GM19193 (cell line): ENCODE results near the gene WNK1.
A peak's percentile ranks its signal among the peaks of the same experiment; 100 is the strongest.

Source experiments
- POLR2A ChIP-seq: IDR thresholded peaks from 4 replicates; pipeline ENCODE4 v1.6.1; 2011; ENCODE audit not compliant: insufficient read depth, insufficient read length; ENCODE audit errors: extremely low read depth

WNK1 gene

DNA sequence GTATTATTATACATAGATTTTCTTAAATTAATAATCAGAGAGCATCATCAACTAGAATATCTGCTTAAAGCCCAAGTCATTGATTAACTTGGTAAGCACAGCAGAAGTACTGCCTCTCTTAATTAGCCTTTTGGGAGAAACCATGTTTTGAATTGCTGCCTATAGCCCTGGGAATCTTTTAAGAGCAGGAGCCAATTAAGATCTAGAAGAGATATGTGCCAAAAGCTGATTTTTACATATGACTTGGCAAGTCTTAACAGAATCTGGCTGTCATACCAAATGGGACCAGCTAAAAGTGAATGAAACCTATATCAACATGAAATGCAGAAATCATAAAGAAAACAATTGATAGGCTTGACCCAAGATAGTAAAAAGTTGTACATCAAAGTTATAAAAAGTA, 23.2 kb upstream of the WNK1 start:
- no peak for TF ChIP-seq POLR2A

DNA sequence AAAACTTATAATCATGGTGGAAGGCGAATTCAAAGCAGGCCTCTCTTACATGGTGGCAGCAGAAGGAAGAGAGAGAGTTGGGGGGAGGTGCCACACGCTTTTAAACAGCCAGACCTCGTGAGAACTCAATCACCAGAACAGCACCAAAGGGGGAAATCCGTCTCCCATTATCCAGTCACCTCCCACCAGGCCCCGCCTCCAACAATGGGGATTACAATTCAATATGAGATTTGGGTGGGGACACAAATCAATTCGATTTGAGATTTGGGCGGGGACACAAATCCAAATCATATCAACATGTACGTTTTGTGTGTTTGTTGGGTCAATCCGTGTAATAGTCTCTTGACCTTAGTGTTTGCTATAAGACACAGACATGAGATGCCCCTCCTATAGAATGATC, 21.8 kb upstream of the WNK1 start:
- TF ChIP-seq POLR2A: no peak

DNA sequence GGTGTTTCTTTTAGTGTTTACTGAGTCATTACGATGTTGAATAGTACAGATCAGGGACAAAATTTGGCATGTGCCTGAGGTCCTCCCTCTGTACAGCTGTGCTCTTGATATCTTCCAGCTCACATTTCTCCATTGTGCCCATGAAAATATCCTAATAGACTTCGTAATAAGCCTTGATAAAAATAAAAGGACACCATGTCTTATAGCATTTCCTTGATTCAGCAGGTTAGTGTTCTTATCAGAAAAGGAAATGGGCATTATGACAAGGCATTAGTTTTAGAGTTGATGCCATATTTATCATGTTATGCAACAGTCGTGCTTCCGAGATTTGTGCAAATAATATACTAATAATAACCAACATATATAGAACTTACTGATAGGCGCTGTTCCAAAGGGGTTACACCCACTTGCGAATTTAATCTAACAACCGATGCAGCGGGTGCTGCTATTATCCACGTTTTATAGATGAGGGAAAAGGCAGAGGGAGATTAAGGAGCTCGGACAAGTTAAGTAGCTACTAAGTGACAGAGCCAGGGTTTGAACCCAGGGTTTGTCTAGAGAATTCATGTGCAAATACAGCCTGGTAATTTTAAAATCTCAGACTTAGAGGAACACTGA, 15.1 kb upstream of the WNK1 start:
- TF ChIP-seq POLR2A: no peak

DNA sequence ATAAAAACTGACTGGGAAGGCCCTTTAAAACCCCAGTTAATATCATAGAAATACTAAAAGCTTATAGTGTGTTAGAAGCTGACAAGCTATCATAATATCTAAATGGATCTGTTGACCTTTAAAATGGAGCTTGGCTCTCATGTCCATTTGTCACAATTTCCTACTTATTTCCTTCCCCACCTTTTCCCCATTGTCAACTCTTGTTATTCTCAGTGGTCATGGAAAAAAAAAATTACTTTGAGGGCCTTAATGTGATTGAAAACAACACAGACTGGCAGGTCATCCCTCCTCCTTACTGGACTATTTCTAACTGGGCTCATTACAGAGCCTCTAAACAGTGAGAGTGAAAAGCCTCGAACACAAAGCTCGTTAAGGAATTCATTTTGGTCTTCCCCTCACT, 13.7 kb upstream of the WNK1 start:
- TF ChIP-seq POLR2A: no peak

DNA sequence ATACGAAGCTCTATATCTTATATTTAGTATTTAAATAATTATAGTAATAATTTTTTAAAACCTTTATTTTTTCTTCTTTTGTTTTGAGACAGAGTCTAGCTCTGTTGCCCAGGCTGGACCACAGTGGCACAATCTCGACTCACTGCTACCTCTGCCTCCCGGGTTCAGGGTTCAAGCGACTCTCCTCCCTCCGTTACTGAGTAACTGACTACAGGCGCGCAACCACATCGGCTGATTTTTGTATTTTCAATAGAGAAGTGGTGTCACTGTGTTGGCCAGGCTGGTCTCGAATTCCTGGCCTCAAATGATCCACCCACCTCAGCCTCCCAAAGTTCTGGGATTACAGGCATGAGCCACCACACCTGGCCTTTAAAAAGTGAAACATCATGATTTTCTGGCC, 13.0 kb upstream of the WNK1 start:
- TF ChIP-seq POLR2A: no peak

DNA sequence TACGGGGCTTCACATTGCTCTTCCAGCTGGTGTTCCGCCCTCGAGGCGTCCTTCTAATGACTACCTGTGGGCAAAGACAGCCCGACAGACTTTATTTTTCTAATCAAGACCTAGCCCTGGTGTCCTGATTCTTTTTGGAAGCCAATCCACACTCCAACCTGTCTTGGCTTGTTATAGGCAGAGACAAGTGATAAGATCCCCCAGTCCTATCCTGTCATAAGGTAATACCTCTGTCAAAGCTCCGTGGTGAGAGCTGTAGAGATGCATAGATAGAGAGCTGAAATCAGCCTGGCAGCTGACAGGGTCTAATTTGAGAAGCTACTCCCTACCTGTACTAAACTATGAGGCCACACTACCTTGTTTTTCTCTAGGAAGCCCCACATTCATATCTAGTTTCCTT, 11.5 kb upstream of the WNK1 start:
- no peak for TF ChIP-seq POLR2A

DNA sequence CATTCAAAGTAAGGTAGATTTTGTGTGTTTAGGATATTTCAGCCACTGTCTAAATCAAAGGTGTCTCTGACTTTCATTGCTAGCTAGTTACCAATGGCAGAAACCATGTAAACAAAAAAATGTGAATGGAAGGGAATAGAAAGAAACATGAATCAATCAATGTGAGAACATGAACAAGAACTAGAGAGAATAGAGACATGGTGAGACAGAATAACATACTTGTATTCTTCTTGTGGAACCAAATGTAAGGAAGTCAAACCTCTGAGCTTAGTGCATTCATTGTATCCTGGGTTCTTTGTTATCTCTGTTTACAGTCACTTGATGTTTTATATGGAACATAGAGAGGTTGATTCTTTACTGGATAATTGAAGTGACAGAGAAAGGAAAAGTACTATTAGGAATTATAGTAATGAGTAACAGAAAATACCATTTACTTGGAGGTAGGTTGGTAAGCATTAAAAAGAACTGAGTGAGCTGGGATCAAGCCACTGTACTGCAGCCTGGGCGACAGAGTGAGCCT, 2.6 kb upstream of the WNK1 start:
- TF ChIP-seq POLR2A: no peak

DNA sequence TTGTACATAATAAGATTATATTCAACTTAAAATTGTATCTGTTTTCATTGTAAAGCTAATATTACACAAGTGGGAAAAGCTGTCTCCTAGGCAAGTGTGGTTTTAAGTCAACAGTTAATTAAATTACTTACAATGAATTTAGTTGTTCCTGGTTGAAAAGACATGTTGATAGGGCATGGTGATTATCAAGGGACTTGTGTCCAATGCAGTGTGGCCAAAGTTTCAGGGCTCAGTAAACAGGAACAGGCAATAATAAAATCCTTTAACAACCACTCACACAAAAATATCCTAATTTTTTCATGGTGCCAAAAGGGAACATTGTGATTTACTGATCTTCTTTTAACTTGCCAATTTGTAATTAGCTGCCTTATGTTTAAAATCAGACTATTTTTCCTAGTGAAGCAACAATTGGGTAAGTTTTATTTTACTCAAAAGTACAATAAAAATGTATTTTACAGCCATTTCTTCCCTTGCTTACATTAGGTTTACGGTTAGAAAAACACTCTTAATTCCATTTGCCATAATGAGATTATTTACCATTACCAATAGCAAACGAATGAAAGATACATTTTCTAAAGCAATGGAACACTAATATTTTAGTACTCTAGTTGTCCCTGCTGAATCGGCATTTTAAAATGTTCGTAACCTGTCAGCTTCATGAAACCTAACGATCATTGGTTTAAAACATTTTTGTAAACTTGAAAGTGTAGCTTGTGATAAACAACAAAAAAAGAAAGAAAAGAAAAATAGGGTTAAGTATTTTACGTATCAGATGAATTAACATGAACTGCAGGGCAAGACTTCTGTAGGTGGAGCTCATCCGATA, 1.8 kb upstream of the WNK1 start:
- no peak for TF ChIP-seq POLR2A

DNA sequence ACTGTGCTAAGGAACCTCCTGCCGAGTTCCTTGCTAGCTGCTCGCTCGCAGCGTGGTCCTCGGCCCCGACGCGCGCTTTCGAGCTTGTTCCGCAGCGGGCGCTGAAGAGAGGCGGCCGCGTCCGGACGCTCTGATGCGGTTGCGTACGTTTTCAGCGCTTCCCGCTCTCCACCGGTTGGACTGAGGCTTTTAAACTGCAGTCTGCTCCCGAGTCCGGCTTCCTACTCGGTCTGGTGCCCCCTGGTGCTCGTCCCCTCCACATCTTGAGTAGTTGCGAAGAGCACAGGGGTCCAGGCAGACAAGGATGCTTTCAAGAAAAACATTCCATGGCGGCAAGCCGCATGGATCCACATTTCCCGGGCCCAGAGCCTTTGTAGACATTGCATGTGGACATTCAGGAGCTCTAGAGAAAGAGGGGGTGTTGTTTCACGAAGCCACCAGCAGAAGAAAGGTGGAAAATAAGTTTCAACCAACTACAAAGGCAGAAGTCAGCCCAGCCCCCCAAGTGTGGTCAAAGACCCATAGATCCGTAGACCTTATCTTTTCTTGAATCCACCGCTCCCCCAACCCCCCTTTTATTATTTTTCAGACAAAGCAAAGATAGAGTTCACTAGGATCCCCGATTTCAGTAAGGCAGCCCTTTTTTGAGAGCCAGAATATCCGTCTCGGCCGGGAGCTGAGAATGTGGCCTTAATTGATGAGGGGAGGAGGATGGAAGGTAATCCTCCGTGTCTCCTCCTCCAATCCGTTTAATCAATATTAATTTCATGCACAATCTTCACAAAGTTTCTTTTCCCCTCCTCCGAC, 984 bp upstream of the WNK1 start:
- peak; percentile 94 for TF ChIP-seq POLR2A

DNA sequence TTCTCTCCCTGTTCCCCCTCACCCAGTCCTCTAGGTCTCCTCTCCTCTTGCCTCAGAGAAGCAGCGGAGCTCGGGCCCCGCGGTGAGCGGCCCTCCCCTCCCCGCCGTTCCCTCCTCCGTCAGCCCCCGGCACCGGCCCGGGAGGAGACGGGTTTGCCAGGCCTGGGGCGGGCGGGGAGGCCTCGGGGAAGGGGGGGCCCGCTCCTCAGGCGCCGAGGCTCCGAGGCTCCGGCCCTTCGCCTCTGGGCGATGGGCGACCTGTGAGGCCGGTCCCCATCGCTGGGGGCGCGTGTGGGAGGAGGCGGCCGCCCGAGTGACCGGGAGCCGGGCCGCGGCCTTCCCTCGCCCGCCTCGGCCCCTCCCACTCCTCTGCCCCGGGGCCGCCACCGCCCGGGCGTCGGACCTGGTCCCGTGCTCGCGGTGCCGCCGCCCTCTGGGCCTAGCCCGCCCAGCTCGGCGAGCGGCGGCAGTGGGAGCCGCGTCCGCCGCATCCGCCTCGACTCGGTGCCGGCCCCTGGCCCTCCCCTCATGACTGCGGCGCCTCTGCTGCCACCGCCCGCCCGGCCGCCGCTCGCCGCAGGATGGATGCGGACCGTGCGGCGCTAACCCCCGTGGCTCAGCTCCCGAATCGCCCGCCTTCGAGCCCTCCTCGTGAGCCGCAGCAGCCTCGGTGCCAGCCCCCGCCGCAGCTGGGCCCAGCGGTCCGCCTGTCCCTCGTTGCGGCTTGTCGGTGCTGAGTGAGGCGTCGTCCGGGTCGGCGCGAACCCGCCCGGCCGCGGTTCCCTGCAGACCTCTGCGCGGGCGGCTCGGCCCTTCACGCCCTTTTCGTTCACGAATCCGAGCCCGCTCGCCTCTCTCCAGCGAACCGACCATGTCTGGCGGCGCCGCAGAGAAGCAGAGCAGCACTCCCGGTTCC, 574 bp downstream of the WNK1 start:
- TF ChIP-seq POLR2A: no peak

DNA sequence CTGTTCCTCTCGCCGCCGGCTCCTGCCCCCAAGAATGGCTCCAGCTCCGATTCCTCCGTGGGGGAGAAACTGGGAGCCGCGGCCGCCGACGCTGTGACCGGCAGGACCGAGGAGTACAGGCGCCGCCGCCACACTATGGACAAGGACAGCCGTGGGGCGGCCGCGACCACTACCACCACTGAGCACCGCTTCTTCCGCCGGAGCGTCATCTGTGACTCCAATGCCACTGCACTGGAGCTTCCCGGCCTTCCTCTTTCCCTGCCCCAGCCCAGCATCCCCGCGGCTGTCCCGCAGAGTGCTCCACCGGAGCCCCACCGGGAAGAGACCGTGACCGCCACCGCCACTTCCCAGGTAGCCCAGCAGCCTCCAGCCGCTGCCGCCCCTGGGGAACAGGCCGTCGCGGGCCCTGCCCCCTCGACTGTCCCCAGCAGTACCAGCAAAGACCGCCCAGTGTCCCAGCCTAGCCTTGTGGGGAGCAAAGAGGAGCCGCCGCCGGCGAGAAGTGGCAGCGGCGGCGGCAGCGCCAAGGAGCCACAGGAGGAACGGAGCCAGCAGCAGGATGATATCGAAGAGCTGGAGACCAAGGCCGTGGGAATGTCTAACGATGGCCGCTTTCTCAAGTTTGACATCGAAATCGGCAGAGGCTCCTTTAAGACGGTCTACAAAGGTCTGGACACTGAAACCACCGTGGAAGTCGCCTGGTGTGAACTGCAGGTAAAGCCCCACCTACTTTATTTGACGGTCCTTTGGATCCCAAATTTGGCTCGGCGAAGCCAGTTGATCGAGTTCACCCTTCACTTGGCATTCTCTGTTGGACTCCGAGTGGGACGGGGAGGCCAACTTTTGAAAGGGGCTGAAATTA, 1.5 kb downstream of the WNK1 start:
- TF ChIP-seq POLR2A: peak; percentile 49

DNA sequence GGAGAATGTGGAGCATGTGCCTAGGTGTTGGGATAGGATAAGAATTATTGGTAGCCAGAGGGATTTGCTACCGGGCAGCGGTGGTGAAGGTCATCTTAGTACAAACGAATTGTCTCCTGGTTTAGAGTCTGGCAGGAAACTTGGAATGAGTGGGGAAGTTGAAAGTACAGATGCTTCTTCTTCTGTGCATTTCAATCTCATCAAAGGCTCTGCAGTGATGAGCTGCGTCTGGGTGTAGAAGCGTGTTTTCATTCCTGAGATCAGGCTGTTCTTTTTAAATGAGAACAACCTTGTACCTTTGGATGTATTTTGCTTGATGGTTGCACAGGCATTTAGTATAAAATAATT, 2.1 kb downstream of the WNK1 start:
- TF ChIP-seq POLR2A: no peak

DNA sequence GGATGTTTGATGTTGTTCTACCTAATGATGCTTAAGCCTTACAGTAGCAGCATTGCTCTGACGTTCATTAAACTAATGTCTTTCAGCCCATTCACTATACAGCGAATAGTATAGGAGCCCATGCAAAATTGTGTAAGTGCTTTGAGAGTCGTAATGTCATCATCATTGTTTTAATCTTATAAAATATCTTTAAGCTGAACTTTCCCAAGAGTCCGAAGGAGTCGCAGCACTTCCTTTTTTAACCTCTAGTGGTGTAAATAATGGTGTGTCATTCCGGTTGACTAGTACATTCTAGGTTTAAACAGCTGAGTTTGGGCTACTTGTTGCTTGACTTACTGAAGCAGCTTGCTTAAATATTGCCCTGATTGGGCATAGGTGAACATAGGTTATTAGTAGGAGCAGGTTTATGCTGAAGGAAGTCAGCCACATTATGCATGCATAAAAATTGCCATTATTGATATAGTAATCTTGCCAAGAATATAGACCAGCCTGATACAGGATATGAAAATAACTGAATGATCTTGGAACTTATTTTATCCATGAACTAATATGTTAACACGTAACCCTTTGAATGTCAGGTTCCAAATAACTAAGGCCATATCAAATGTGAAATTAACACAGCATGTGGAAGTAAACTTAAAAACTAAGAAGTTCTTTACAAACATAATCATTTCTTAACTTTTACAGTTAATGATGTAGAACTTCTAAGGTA, 2.6 kb downstream of the WNK1 start:
- no peak for TF ChIP-seq POLR2A
